Esophagus muscularis mucosa (tissue), 4 donors: Measurements from ENCODE around the gene SH2D6.

Source experiments
- CTCF ChIP-seq, 3 experiments: fragments of 200-600 bp in 2 of 3; fragments of 450-650 bp in 1 of 3; sonication (generic) in 2 of 3; IDR thresholded peaks; one replicate each; pipeline ENCODE4 v1.5.1; 2017 to 2019; ENCODE audit warnings: antibody characterized with exemption in 3 of 3, mild to moderate bottlenecking in 2 of 3, moderate library complexity in 1 of 3
- EP300 ChIP-seq: sonication (generic); formaldehyde crosslinking; IDR thresholded peaks from one replicate; pipeline ENCODE4 v1.6.1; 2017; ENCODE audit warnings: antibody characterized with exemption
- POLR2A ChIP-seq: fragments of 450-650 bp; IDR thresholded peaks from one replicate; pipeline ENCODE4 v1.6.1; 2017; ENCODE audit warnings: antibody characterized with exemption, moderate library complexity, mild to moderate bottlenecking, low read depth
- POLR2AphosphoS5 ChIP-seq, 2 donors: sonication (generic); formaldehyde crosslinking; IDR thresholded peaks; one replicate each; pipeline ENCODE4 v1.6.1; 2017; ENCODE audit warnings: antibody characterized with exemption in 2 of 2

GRCh38 chr2:85446296-85447221, 28.0 kb downstream of the SH2D6 start:
- TF ChIP-seq EP300 (no peak), CTCF (IDR thresholded peaks at IDR 0.05) (no peak), POLR2AphosphoS5 (IDR thresholded peaks at IDR 0.05) (no peak), POLR2A (no peak)
